ENCODE measurements around the gene MICAL3.

The MICAL3 gene

DNA sequence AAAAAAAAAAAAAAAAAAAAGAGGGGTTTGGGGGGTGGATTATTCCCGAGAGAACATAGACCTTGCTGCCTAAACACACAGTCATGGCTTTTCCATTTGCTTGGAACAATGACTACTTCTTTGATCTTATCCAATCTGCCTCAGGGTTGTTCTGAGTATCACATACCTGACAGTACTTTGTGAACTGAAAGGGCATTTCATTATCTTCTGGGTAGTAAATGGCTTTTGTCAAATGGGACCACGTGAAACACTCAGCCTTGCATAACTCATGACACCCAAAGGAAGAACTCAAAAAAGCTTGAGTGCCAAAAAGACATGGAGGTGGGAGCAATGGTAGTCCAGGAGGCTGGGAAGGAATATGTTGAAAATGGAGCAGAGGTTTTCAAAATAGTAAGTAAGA is 126.9 kb downstream of the MICAL3 start:
- H3K9me3 ChIP-seq (ENCODE audit: insufficient read depth, low read length): no peaks in the 10 kb centered on the region

GRCh38 chr22:17896586-17896985 is 127.8 kb downstream of the MICAL3 start:
- Histone ChIP-seq H3K27me3 (ENCODE audit: low read depth, low read length) (no peaks in the 10 kb centered on the region), H3K4me3 (ENCODE audit: low read length) (no peak overlapping the region), H3K79me2 (ENCODE audit: low read length) (peaks cover 15% of the 10 kb centered on the region), H3K9ac (ENCODE audit: low read length) (no peak overlapping the region), H3K9me3 (ENCODE audit: insufficient read depth, low read length) (no peaks in the 10 kb centered on the region), H3K36me3 (replicated peaks; ENCODE audit: low read depth, low read length) (peaks cover 78% of the 10 kb centered on the region), H2AFZ (ENCODE audit: low read depth, low read length) (no peak overlapping the region), H4K20me1 (ENCODE audit: insufficient read depth, low read length) (peaks cover 16% of the 10 kb centered on the region; the same call in 1 of the 2 replicates), H3K27ac (ENCODE audit: low read length) (no peak overlapping the region), H3K4me2 (ENCODE audit: low read length) (no peak overlapping the region), H3K4me1 (ENCODE audit: low read length) (peaks cover 6% of the 10 kb centered on the region; the same call in 1 of the 2 replicates)
- TF ChIP-seq EZH2phosphoT487 (IDR thresholded peaks at IDR 0.05; ENCODE audit: low read depth) (no peak), CTCF (IDR thresholded peaks at IDR 0.05; ENCODE audit: low read depth, low read length) (no peak)

More for the DNA sequence above, 126.9 kb downstream of the MICAL3 start:
- Histone ChIP-seq H3K27ac (ENCODE audit: low read length) (no peak overlapping the region), H3K27me3 (ENCODE audit: low read depth, low read length) (no peaks in the 10 kb centered on the region), H3K36me3 (replicated peaks; ENCODE audit: low read depth, low read length) (peaks cover 75% of the 10 kb centered on the region), H2AFZ (ENCODE audit: low read depth, low read length) (no peak overlapping the region), H3K9ac (ENCODE audit: low read length) (no peak overlapping the region), H3K4me1 (ENCODE audit: low read length) (no peaks in the 10 kb centered on the region), H4K20me1 (ENCODE audit: insufficient read depth, low read length) (peaks cover 16% of the 10 kb centered on the region), H3K4me2 (ENCODE audit: low read length) (no peak overlapping the region), H3K4me3 (ENCODE audit: low read length) (no peak overlapping the region), H3K79me2 (ENCODE audit: low read length) (peaks cover 15% of the 10 kb centered on the region)
- TF ChIP-seq CTCF (IDR thresholded peaks at IDR 0.05; ENCODE audit: low read depth, low read length) (no peak), EZH2phosphoT487 (IDR thresholded peaks at IDR 0.05; ENCODE audit: low read depth) (no peak)

- Histone ChIP-seq H3K27me3 (ENCODE audit: low read depth, low read length) (no peaks in the 10 kb centered on the region), H3K4me3 (ENCODE audit: low read length) (no peak overlapping the region), H4K20me1 (ENCODE audit: insufficient read depth, low read length) (peaks cover 16% of the 10 kb centered on the region; the same call in 1 of the 2 replicates), H3K27ac (ENCODE audit: low read length) (no peak overlapping the region), H3K9ac (ENCODE audit: low read length) (no peak overlapping the region), H3K9me3 (ENCODE audit: insufficient read depth, low read length) (no peaks in the 10 kb centered on the region), H3K4me1 (ENCODE audit: low read length) (peaks cover 7% of the 10 kb centered on the region; the same call in 1 of the 2 replicates), H3K4me2 (ENCODE audit: low read length) (no peak overlapping the region), H3K36me3 (replicated peaks; ENCODE audit: low read depth, low read length) (peaks cover 80% of the 10 kb centered on the region), H3K79me2 (ENCODE audit: low read length) (peaks cover 17% of the 10 kb centered on the region), H2AFZ (ENCODE audit: low read depth, low read length) (no peak overlapping the region)
- TF ChIP-seq CTCF (IDR thresholded peaks at IDR 0.05; ENCODE audit: low read depth, low read length): no peak
- TF ChIP-seq EZH2phosphoT487 (IDR thresholded peaks at IDR 0.05; ENCODE audit: low read depth): no peak
Measured at GRCh38 chr22:17893900-17894535, 130.3 kb downstream of the MICAL3 start.

GRCh38 chr22:17892376-17892775 is 132.0 kb downstream of the MICAL3 start:
- Histone ChIP-seq H3K4me1 (ENCODE audit: low read length) (peaks cover 7% of the 10 kb centered on the region; the same call in 1 of the 2 replicates), H3K9ac (ENCODE audit: low read length) (no peak overlapping the region), H3K27ac (ENCODE audit: low read length) (no peak overlapping the region), H3K36me3 (replicated peaks; ENCODE audit: low read depth, low read length) (peaks cover 82% of the 10 kb centered on the region), H3K79me2 (ENCODE audit: low read length) (peaks cover 17% of the 10 kb centered on the region), H3K27me3 (ENCODE audit: low read depth, low read length) (no peaks in the 10 kb centered on the region), H4K20me1 (ENCODE audit: insufficient read depth, low read length) (peaks cover 20% of the 10 kb centered on the region; the same call in 1 of the 2 replicates), H2AFZ (ENCODE audit: low read depth, low read length) (no peak overlapping the region), H3K9me3 (ENCODE audit: insufficient read depth, low read length) (no peaks in the 10 kb centered on the region), H3K4me2 (ENCODE audit: low read length) (no peak overlapping the region), H3K4me3 (ENCODE audit: low read length) (no peak overlapping the region)
- TF ChIP-seq EZH2phosphoT487 (IDR thresholded peaks at IDR 0.05; ENCODE audit: low read depth) (no peak), CTCF (IDR thresholded peaks at IDR 0.05; ENCODE audit: low read depth, low read length) (no peak)

Measured in OCI-LY3 (cell line).